ENCODE measurements around the gene MEGF11.

DNA sequence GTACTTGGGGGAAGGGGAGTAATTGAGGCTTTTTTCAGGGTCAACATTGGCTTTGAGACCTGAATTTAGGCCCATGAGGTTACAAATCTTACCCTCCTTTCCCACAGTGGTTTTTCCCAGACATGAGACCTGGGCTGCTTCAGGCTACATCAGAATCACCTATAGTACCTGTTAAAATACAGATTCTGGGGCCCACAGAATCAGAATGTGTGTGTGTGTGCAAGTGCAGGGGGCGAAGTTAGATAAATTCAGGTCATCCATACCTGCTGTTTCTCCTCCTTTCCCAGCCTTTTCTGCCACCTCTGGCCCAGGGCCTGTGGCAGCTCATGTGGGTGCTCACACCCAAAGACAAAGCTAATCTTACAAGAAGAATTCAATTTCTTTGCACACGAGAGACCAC lies 273.7 kb downstream of the MEGF11 start:
- TF ChIP-seq POLR2AphosphoS5 (IDR thresholded peaks at IDR 0.05; ENCODE audit: borderline replicate concordance, low read depth, low read length): no peak
- TF ChIP-seq EZH2 (IDR thresholded peaks at IDR 0.05): no peak
